ENCODE data around the gene PLOD3. TPM values are rescaled to one million over a fixed set of nuclear protein-coding genes. Genes with fewer than 3 reads are reported as not detected.

The PLOD3 gene
- total and polyA plus RNA-seq, 2 donors (not counting 3 experiments of a cell fraction or from before 2014, with no cell fraction given), result 143 to 170 TPM

DNA sequence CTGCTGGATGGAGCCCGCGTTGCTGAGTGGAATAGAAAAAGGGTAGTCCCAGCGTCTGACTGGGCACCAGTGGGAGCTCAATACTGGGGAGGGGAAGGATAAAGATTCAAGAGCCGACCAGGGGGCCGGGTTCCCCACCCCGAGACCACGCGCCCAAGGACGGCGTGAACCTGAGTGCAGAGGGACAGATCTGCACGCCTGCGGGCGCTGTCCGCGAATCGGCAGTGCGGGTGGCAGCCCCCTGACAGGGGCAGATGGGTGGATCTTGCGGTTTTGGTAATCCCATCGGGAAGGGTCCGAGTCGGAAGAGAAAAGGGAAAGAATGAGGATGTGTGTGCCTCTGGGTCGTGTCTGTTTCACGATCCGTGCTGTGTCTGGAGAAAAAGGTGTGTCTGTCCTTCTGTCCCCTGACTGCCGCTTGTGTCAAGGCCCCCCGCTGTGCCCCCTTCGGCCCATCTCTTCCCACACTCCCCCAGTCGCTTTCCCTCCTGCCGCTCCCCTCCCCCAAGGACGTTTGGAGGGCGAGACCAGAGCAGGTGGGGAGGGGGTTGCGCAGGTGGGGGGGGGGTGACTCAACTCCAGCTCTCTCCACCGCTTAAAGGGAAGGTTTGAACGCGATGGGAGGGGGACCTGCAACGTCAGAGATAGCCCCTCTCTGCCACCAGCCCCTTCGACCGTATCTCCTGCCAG is 51.3 kb downstream of the PLOD3 start:
- peaks cover 59 to 66% of the 10 kb centered on the region in 2 experiments for H3K27me3 ChIP-seq (ENCODE audit: control insufficient read depth in 2 of 2, insufficient read depth in 2 of 2, low read length in 2 of 2)
- FAIRE-seq (no peak), DNase-seq (ENCODE audit: low read depth, low spot score) (no peak)
- peaks cover 16% of the 10 kb centered on the region for H3K4me1 ChIP-seq (ENCODE audit: control insufficient read depth, extremely low read depth, insufficient read depth, low read length)
- CTCF ChIA-PET, result interaction anchor here (0.7 to 2.6 kb wide), 10 partner anchors 10 to 124 kb away, joined by 3 to 34 read pairs (median 5); partner anchors contain the start of gene AP1S1
- H3K79me2 ChIP-seq (ENCODE audit: control insufficient read depth, insufficient read depth, low read length), result no peaks in the 10 kb centered on the region
- intact Hi-C loops (cut with micrococcal nuclease), result loop anchor here (1.0 to 10.0 kb wide), 2 partner anchors 22 to 271 kb away; partner anchors contain the start of gene ACHE
- BruUV-seq (replicated peaks), result no TSS peak
- dilution Hi-C loops (cut with MboI; ENCODE audit: extremely low pct_ligation_motif_present, low sequenced_read_pairs), result no loop called here
- no peak for TF ChIP-seq FOS (IDR thresholded peaks at IDR 0.05; ENCODE audit: borderline replicate concordance, insufficient read depth, low read length)
- peak; percentile 41 for TF ChIP-seq EZH2 (IDR thresholded peaks at IDR 0.05; ENCODE audit: borderline replicate concordance, low read depth, low read length, severe bottlenecking)
- no peak overlapping the region for H3K27ac ChIP-seq (ENCODE audit: insufficient read depth, low read depth, low read length)
- H3K36me3 ChIP-seq (ENCODE audit: control insufficient read depth in 2 of 2, extremely low read depth in 1 of 2, insufficient read depth in 2 of 2, low read length in 2 of 2), result no peaks in the 10 kb centered on the region
- POLR2A ChIA-PET, result interaction anchor here (0.5 kb wide), 1 partner anchor 37 kb away, joined by 9 read pairs; no protein-coding TSS in a partner anchor
- H3K9ac ChIP-seq (replicated peaks; ENCODE audit: extremely low read depth, insufficient read depth, low read length), result no peak overlapping the region
- no peaks in the 10 kb centered on the region for H3K9me1 ChIP-seq (replicated peaks; ENCODE audit: control insufficient read depth, extremely low read depth, insufficient read depth, low read length)
- no peak overlapping the region for H2AFZ ChIP-seq (ENCODE audit: low read depth, low read length)
- H4K20me1 ChIP-seq (replicated peaks; ENCODE audit: control insufficient read depth, extremely low read depth, insufficient read depth, low read length), result no peaks in the 10 kb centered on the region
- H3K4me2 ChIP-seq (ENCODE audit: insufficient read depth, low read length), result no peak overlapping the region
- H3K4me3 ChIP-seq (replicated peaks in 1 of 3; ENCODE audit: insufficient read depth in 1 of 3, low read depth in 1 of 3, low read length in 3 of 3), result no peak overlapping the region
- no peaks in the 10 kb centered on the region for H3K9me3 ChIP-seq (replicated peaks; ENCODE audit: control insufficient read depth, insufficient read depth, low read length)

DNA sequence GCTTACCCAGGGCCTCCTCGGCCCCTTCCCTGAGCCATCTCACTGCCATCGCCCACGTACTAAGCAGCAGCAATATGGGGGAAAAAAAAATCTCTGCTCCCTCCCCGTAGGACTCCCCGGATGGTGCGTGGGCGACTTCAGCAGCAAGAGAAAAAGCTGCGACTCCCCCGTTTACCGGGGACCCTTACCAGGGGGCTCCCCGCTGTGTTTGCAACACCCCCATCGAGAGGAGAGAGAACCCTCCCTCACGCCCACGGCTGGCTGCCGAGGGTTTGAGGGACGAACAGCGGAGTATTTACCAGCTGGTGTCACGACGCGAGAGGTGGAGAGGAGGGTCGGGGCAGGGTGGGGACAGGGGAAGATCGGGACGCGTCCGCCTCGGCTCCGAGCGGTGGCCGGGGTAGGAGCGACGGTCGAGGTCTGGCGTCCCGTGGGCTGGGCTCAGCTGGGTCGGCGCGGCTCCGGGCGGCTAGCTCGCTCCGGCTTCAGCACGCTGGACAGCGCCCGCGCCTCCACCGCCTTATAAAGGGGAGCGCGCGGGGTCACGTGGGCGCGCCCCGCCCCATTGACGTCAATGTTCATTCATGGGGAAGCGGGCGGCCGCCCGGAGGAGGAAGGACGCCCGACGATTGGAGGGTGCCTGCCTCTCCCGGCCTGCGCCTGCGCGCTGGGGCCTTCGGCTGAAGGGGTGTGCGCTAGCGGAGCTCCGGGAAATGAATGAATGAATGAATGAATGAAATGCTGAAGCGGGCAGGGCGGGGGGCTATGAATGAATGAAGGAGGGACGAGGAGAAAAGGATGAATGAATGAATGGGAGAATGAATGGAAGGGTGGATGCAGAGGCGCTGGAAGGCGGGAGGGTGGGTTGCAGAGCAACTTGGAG is 52.1 kb downstream of the PLOD3 start, which contains the start of gene VGF:
VGF (minus strand) TSS at position 495 of the 883 bp plus-strand sequence. CDS start 726 bp downstream, outside the sequence.
- no peaks in the 10 kb centered on the region for H3K79me2 ChIP-seq (ENCODE audit: control insufficient read depth, insufficient read depth, low read length)
- no peak within 1 kb of the TSS for H3K4me2 ChIP-seq (ENCODE audit: insufficient read depth, low read length)
- H3K9ac ChIP-seq (replicated peaks; ENCODE audit: extremely low read depth, insufficient read depth, low read length), result no peak within 1 kb of the TSS
- ChIA-PET CTCF (interaction anchor here (1.0 to 2.6 kb wide), 10 partner anchors 9 to 125 kb away, joined by 3 to 34 read pairs (median 5); partner anchors contain the start of gene AP1S1), POLR2A (no interaction called here)
- H3K27ac ChIP-seq (ENCODE audit: insufficient read depth, low read depth, low read length), result no peak within 1 kb of the TSS
- dilution Hi-C loops (cut with MboI; ENCODE audit: extremely low pct_ligation_motif_present, low sequenced_read_pairs), result no loop called here
- intact Hi-C loops (cut with micrococcal nuclease), result loop anchor here (1.0 to 10.0 kb wide), 2 partner anchors 21 to 271 kb away; partner anchors contain the start of gene ACHE
- FAIRE-seq (peak; percentile 83), DNase-seq (ENCODE audit: low read depth, low spot score) (peak; percentile 86)
- H2AFZ ChIP-seq (ENCODE audit: low read depth, low read length), result no peak within 1 kb of the TSS
- H3K9me1 ChIP-seq (replicated peaks; ENCODE audit: control insufficient read depth, extremely low read depth, insufficient read depth, low read length), result no peaks in the 10 kb centered on the region
- no peaks in the 10 kb centered on the region for H3K9me3 ChIP-seq (replicated peaks; ENCODE audit: control insufficient read depth, insufficient read depth, low read length)
- H3K36me3 ChIP-seq (ENCODE audit: control insufficient read depth in 2 of 2, extremely low read depth in 1 of 2, insufficient read depth in 2 of 2, low read length in 2 of 2), result no peaks in the 10 kb centered on the region
- no peaks in the 10 kb centered on the region for H4K20me1 ChIP-seq (replicated peaks; ENCODE audit: control insufficient read depth, extremely low read depth, insufficient read depth, low read length)
- H3K4me1 ChIP-seq (ENCODE audit: control insufficient read depth, extremely low read depth, insufficient read depth, low read length), result peaks cover 16% of the 10 kb centered on the region
- peaks cover 52 to 58% of the 10 kb centered on the region in 2 experiments for H3K27me3 ChIP-seq (ENCODE audit: control insufficient read depth in 2 of 2, insufficient read depth in 2 of 2, low read length in 2 of 2)
- TF ChIP-seq GATA2 (IDR thresholded peaks at IDR 0.05; ENCODE audit: insufficient read depth, insufficient read length, low read depth, low read length) (no peak), FOS (IDR thresholded peaks at IDR 0.05; ENCODE audit: borderline replicate concordance, insufficient read depth, low read length) (no peak), EZH2 (IDR thresholded peaks at IDR 0.05; ENCODE audit: borderline replicate concordance, low read depth, low read length, severe bottlenecking) (peak; percentile 39), MYC (IDR thresholded peaks at IDR 0.05; ENCODE audit: low read depth, low read length) (no peak), POLR2A (IDR thresholded peaks at IDR 0.05; ENCODE audit: low read depth, low read length) (no peak), POLR2AphosphoS5 (IDR thresholded peaks at IDR 0.05; ENCODE audit: insufficient read depth, low read depth, low read length) (peak; percentile 58), JUN (IDR thresholded peaks at IDR 0.05; ENCODE audit: borderline replicate concordance, insufficient read depth, insufficient read length, low read depth) (no peak)
- TF ChIP-seq, protein P1, sequence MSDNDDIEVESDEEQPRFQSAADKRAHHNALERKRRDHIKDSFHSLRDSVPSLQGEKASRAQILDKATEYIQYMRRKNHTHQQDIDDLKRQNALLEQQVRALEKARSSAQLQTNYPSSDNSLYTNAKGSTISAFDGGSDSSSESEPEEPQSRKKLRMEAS (IDR thresholded peaks at IDR 0.05; ENCODE audit: insufficient read depth, insufficient read length), result peak; percentile 95
- TF ChIP-seq, protein P2, sequence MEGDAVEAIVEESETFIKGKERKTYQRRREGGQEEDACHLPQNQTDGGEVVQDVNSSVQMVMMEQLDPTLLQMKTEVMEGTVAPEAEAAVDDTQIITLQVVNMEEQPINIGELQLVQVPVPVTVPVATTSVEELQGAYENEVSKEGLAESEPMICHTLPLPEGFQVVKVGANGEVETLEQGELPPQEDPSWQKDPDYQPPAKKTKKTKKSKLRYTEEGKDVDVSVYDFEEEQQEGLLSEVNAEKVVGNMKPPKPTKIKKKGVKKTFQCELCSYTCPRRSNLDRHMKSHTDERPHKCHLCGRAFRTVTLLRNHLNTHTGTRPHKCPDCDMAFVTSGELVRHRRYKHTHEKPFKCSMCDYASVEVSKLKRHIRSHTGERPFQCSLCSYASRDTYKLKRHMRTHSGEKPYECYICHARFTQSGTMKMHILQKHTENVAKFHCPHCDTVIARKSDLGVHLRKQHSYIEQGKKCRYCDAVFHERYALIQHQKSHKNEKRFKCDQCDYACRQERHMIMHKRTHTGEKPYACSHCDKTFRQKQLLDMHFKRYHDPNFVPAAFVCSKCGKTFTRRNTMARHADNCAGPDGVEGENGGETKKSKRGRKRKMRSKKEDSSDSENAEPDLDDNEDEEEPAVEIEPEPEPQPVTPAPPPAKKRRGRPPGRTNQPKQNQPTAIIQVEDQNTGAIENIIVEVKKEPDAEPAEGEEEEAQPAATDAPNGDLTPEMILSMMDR (IDR thresholded peaks at IDR 0.05; ENCODE audit: extremely low read depth in 1 of 2, insufficient read depth in 1 of 2, low read depth in 1 of 2, low read length in 2 of 2), result no peak
- no peak within 1 kb of the TSS for H3K4me3 ChIP-seq (replicated peaks in 1 of 3; ENCODE audit: insufficient read depth in 1 of 3, low read depth in 1 of 3, low read length in 3 of 3)
- no TSS peak for BruUV-seq (replicated peaks)
